Measurements from ENCODE around the gene CNGB1.

- no peak for TF ChIP-seq CTCF (conservative IDR thresholded peaks at IDR 0.05; ENCODE audit: low read depth, low read length)
- no peak for TF ChIP-seq EZH2 (IDR thresholded peaks at IDR 0.05; ENCODE audit: borderline replicate concordance, low read depth, low read length, poor library complexity, severe bottlenecking)
Measured at GRCh38 chr16:57953857-57954256, 17.1 kb downstream of the CNGB1 start.

All from A673 (cell line).